ENCODE measurements around the gene INTU.
"Not testable (repeated sequence)": the region's sequence is repeated elsewhere in the genome, so short reads cannot be mapped to it uniquely, and the experiment has no call there.

INTU gene

DNA sequence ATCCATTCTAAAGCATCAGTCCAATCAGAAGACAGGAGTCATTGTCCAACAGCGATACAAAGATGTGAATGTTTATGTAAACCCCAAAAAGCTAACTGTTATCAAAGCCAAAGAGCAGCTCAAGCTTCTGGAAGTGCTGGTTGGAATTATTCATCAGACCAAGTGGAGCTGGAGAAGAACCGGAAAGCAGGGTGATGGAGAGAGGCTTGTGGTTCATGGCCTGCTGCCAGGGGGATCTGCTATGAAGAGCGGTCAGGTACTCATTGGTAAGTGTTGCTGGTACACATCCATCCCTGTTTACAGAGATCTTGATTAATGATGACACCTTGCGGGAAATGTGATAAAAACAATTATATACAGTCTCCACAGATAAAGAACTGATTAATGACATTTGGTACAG is 11.0 kb downstream of the INTU start:
- no peak for DNase-seq (ENCODE audit: low spot score)

DNA sequence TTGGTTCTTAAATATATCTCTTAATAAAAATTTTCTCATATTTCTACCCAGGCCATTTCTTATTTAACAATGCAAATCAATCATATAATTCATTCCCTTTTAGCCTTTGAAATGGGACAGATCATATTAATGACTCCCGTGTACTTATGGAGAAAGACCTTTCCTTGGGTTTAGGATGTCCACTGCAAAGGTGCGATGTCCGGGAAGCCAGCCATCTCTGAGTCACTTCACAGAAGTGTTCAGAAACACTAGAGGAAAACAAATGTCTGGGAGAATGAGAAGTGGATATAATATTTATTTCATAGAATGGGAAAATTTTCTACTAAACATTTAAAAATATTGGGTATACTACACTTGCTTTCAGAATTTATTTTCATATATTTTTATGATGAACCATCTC is 15.3 kb downstream of the INTU start:
- no peak for DNase-seq (ENCODE audit: low spot score)

DNA sequence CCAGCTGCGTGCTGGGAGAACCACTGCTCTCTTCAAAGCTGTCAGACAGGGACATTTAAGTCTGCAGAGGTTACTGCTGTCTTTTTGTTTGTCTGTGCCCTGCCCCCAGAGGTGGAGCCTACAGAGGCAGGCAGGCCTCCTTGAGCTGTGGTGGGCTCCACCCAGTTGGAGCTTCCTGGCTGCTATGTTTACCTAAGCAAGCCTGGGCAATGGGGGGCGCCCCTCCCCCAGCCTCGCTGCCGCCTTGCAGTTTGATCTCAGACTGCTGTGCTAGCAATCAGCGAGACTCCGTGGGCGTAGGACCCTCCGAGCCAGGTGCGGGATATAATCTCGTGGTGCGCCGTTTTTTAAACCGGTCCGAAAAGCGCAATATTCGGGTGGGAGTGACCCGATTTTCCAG is 22.8 kb downstream of the INTU start:
- not testable (repeated sequence) for DNase-seq (ENCODE audit: low spot score)

DNA sequence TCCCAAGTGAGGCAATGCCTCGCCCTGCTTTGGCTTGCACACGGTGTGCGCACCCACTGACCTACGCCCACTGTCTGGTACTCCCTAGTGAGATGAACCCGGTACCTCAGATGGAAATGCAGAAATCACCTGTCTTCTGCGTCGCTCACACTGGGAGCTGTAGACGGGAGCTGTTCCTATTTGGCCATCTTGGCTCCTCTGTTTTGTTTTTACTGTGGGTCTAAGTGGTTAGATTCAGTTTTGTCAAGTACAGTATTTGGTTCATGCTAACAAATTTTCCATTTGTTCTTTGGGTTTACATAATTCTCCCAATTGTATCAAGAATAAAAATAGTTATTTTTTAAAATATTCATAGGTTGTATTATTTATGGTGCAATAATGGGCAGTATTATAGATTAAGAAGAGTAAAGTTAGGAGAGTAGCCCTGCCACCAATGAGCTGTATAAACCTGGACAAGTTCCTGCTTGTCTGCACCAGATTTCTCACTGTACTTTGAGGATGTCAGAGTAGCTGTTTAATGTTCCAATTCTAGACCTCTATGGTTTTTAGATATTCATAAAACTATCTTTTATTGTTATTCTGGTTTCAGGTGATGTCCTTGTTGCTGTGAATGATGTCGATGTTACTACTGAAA is 23.4 kb downstream of the INTU start:
- DNase-seq (ENCODE audit: low spot score), result no peak

DNA sequence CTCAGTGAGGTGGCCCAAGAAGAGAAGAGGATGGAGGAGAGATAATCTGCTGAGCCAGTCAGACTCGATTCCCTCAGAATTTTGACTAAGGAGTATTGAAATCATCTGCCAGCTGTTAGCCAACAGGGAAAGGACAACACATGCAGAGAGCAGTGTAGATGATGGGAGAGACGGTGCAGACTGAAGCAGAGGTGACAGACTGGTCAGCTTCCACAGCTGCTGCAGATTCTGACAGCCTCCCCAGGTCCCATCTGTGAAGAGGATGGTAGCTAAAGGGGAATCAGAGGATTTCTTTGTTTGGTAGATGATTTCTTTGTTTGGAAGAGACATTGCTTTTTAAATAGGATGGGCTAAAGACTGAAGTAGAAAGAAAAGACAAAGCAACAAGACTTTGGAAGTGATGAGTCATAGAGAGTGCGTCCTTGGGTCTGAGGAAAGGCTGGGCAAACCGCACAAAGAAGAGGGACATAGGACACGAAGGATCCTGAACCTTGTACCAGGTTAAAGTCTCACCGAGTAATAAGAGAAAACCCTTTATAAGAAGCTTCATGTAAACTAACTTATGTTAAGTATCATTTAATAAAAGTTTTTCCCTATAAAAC is 27.6 kb downstream of the INTU start:
- no peak for DNase-seq (ENCODE audit: low spot score)

DNA sequence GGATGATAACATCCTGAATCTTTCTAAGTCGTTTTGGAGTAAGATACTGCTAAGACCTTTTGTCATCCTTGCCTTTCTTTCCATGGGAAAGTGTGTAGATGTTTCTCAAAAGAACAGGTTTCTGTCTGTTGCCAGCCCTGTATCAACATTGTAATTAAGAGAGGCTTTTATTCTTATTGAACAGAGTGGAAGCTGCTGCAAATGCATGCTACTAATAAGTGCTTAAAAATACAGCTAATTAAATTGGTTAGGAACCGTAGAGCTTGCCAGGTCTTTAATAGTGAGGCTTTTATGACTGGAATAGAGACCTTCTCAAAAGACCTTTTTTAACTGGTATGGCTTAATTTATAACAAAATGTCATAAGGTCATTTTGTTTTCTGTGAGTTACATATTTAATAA is 34.4 kb downstream of the INTU start:
- no peak for DNase-seq (ENCODE audit: low spot score)

DNA sequence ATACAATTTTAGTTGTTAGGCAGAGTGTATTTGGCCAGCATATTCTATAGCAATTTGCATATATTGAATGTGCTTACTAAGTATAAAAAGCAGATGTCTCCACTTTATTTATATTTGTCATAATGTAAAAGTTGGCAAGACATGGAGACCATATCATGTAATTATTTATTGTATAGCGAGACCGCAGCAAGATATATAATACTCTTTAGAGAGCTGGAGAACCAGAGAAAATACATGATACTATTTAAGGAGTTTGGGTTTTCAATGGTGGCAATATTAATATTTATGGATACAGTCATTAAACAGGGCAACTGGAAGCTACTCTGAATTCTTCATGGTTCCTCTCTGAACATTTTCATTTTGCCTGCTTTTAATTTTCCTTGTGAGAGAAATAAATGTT is 35.0 kb downstream of the INTU start:
- no peak for DNase-seq (ENCODE audit: low spot score)

DNA sequence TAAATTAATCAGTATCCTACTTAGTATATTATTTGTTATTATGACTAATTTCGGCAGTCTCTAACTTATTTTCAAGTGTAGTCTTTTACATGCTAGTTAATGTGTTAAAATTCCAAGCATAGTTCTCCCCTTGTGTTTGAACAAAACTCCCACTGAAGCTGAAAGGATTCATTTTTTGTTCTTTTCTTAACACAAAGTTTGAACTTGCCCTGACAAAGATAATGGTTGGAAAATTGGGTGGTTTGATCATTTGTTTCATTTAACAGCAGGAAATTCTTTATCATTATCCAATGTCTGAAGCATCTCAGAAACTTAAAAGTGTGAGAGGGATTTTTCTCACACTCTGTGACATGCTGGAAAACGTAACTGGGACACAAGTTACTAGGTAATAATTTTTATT is 36.0 kb downstream of the INTU start:
- no peak for DNase-seq (ENCODE audit: low spot score)

DNA sequence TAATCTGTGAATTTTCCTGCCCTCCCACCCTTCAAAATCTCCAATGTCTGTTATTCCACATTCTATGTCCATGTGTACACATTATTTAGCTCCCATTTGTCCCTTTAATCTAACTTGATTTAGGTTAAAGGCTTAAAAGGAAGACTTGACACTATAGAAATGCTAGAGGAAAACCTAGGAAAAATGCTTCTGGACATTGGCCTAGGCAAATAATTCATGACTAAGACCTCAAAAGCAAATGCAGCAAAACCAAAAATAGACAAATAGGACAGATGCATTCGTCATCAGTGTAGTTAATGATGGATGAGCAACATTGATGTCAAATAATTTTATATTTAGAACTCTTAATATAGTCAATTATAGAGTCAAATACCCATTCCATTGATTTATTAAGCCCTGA is 36.9 kb downstream of the INTU start:
- DNase-seq (ENCODE audit: low spot score), result no peak

DNA sequence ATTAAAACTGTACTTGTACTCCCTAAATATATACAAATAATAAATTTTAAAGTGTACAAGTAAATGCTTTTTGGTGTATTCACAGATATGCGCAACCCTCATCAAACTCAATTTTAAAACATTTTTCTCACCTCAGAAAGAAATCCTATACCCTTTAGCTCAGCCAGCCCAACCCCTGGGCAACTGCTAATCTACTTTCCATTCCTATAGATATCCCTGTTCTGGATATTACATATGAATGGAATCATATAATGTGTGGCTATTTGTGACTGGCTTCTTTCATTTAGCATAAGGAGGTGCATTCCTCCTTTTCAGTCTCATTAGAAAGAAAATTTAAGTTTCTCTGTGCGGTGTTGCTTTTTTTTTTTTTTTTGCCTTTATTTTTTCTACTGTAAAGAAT is 39.4 kb downstream of the INTU start:
- DNase-seq (ENCODE audit: low spot score), result no peak

DNA sequence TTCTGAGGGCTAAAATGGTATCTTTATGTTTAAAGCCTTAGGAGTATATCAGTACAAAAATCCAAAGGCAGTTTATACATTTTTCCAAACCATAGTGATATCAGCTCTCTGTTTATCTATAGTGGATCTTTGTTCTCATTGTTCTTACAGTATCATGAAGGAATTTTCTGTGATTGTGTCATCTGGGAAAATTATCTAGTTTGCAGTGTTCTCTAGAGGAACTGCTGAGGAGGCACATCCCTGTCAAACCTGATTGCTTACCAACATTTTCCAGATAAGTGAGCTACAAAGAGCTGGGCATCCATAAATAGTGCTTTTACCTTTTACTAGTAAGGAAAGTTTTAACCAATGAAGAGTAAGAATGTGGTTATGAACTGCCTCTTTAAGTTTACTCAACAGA is 52.5 kb downstream of the INTU start:
- no peak for DNase-seq (ENCODE audit: low spot score)

DNA sequence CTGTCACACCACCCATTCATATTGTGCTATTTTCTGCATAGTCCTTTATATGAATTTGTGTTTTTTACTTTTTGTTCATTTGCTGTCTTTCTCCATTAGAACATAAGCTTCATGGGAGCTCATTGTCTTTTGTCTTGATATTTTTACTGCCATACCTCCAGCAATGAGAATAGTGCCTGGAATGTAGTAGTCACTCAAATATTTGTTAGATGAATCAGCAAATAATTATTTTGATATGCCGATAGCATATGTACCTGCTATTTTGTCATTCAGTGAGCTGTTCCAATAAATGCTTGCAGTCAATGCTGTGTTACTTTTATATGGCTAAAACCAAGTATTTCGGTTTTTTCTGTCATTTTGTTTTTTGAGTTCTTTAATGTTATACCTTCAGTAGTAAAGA is 53.9 kb downstream of the INTU start:
- DNase-seq (ENCODE audit: low spot score), result no peak

DNA sequence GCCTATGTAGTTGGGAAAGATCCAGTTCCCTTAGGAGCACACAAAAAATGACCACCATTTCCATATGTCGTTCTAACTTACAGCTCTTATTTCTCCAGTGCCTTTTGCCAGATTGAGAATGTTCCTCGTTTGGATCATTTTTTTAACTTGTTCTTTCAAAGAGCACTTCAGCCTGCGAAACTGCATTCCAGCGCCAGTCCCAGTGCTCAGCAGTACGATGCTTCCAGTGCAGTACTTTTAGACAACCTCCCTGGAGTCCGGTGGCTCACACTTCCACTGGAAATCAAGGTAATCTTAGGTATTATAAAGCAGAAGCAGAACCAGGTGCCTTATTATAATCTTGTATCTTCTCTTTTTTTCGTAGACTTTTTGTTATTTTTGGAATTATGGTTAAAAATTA is 54.8 kb downstream of the INTU start:
- DNase-seq (ENCODE audit: low spot score), result no peak

DNA sequence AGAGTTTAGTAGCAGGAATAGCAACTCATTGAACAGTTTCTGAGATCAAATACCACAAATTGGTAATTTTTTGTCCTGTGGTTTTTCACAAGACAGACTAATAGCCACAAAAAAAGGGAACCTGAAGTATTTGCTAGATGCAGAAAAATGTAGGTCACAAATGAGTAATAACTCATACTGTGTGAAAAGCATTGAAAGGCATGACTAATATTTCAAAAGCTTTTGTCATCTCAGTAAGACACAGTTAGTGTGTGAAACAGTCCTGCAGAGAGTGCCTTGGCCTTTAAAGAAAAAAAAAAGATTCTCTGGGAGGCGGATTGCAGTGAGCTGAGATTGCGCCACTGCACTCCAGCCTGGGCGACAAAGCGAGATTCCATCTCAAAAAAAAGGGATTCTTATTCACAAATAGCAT is 66.0 kb downstream of the INTU start:
- no peak for DNase-seq (ENCODE audit: low spot score)

DNA sequence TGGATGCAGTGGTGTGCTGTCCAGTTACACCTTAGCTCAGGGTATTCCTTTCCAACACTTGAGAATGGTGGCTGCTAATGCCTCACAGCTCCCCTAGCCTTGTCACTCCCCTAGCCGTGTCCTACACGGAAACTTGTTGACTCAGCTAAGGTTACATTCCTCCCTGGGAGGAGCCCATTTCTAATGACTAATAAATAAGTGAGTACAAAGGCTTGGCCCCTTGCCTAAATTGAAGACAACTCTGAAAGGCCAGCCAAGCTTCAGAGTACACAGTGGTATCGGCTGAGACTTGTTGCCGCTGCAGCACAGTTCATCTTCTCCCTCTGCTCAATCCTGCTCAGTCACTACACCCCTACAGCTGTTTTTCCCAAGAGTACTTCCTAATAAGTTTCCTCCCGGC is 76.2 kb downstream of the INTU start:
- no peak for DNase-seq (ENCODE audit: low spot score)

DNA sequence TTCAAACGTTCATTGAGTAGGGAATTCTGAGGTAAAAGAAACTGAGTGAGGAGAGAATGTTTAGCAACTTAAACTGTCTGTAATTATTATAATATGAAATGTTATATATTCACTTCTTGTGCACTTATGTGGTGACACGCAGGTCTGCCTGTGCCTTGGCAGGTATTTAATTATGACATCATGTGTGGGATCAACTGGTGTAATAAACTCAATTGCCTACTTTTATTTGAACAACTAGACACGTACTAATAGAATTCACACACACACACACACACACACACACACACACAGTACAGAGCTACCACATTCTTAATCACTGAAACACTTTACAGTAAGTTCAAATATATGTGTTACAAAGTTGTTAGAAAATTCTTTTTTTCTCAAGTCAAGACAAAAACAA is 76.7 kb downstream of the INTU start:
- no peak for DNase-seq (ENCODE audit: low spot score)

DNA sequence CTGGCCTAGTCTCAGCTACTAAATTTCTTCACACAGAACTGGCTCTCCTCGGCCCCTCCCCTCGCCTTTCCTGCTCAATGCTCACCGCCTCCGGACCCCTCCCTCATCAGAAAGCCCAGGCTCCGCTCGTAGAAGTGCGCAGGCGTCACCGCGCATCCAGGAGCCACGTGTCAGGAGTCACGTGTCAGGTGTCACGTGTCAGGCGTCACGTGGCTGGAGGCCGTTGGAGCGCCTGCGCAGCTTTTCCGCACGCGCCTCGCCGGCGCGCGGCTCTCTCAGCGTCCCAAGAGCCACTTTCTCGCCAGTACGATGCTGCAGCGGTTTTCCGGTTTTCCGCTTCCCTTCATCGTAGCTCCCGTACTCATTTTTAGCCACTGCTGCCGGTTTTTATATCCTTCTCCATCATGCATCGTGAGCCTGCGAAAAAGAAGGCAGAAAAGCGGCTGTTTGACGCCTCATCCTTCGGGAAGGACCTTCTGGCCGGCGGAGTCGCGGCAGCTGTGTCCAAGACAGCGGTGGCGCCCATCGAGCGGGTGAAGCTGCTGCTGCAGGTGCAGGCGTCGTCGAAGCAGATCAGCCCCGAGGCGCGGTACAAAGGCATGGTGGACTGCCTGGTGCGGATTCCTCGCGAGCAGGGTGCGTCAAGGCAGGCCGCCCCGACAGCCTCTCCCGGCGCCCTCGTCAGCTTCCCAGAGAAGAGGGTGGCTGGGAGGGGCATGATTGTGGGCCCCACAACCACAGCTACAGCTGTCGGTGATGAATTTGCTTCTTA is 97.6 kb downstream of the INTU start, which contains the start of gene SLC25A31:
TSS of gene SLC25A31 (plus strand) at position 259 of the 772 bp plus-strand sequence. CDS start at position 405, 146 bp downstream.
- DNase-seq (ENCODE audit: low spot score), result no peak

DNA sequence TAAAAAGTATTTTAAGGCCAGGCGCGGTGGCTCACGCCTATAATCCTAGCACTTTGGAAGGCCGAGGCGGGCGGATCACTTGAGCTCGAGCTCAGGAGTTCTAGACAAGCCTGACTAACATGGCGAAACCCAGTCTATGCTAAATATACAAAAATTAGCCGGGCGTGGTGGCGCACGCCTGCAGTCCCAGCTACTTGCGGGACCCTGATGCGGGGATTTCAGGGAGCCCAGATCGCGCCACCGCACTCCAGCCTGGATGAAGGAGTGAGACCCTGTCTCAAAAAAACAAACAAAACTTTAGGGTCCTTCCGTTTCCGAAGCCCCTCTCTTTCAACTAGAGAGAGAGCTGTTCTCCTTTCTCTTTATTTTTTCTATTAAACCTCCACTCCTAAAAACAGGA is 98.6 kb downstream of the INTU start:
- no peak for DNase-seq (ENCODE audit: low spot score)

DNA sequence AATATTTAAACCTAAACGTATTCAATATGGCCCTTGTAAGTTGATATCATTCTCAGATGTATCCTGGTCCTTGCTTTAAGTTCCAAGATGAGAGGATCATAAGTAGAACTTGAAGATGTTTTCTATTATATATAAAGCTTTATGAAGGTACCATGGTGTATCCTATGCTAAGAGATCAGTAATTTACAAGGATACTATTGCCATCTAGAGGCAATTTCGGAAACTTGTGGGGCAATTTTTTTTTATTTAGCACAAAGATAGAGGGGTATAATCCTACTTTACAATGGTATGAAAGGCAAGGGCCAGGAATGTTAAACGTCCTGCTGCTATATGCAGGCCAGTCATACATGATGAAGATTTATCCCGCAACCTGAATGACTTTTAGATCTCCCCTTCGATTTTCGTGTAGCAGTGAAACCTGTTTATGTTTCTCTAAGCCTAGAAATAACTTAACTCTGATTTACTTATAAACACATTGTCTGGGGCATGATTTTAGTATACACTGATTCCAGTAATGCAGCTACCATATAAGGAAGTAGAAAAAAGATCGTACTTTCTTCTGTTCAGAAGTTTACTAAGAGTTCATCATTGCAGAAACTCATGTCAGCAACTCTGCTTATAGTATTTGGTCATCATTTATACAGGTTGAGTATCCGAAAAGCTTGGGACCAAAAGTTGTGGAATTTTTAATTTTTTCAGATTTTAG is 100.0 kb downstream of the INTU start:
- DNase-seq (ENCODE audit: low spot score), result no peak

DNA sequence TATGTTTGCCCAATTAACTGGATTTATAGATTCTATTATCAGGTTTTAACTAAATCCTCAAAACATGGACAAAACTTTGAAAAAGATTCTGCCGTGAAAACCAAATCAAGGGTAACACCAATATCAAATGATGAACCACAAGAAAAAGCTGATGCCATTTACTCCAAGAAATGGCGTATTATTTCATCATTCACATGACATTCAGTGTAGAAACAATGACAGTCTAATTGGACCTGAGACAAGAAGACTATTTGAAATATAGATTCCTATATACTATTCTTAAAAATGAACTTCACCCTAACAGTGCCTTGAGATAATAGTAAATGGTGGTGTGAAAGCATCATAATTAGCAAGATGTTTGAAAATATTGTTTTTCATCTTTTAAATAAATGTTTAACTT is 102.2 kb downstream of the INTU start:
- DNase-seq (ENCODE audit: low spot score), result no peak

DNA sequence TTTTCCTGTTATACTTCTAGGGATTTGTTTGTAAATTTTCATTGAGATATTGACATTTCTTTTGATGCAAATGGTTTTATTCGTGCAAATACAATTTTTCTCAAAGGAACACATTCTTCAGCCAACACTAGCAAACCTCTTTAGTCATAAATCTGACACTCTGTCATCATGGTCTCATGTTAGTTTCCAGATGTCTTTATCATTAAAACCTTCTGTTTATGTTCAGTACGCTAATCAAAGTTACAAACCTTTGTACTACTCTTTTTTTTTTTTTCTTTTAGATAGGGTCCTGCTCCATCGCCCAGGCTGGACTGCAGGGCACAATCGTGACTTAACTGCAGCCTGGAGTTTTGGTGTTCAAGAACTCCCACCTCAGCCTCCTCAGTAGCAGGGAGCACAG is 104.5 kb downstream of the INTU start:
- DNase-seq (ENCODE audit: low spot score), result no peak

DNA sequence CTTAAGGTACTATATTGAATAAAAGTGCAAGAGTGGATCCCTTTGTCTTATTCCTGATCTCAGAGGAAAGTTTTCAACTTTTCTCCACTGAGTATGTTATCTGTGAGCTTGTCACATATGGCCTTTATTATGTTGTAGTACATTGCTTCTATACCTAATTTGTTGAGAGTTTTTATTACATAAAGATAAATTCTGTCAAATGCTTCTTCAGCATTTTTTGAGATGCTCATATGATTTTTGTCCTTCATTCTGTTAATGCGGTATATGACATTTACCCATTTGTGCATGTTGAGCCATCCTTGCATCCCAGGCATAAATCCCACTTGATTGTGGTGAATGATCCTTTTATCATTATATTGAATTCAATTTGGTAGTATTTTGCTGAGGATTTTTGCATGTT is 108.5 kb downstream of the INTU start:
- DNase-seq (ENCODE audit: low spot score), result no peak

DNA sequence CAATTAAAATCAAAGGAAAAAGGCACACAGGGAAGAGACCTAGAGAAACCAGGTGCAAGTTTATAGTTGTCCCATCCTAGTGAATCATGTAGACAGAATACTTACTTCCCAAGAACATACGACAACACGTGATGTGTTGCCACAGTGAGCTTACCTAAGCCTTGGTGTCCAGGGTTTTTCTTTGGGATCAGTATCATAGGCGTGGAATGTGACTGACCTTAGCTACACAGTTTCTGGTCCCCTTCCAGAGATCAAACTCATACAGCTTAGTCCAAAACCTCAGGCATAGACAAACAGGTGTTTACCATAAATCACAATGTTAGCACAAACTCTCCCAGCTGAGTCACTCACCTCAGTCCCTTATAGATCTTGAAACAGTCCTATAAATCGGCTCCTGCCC is 115.1 kb downstream of the INTU start:
- DNase-seq (ENCODE audit: low spot score), result no peak
